DOHH2 (cell line): ENCODE results near the gene GCGR.

Experiments
- CTCF ChIP-seq: fragments of 200-600 bp; sonication (generic); IDR thresholded peaks from one replicate; pipeline ENCODE4 v1.5.1; 2014; ENCODE audit warnings: antibody characterized with exemption, mild to moderate bottlenecking, low read depth, low read length; ENCODE audit not compliant: poor library complexity, severe bottlenecking
- EZH2phosphoT487 ChIP-seq: fragments of 200-600 bp; sonication (generic); IDR thresholded peaks from 2 replicates; pipeline ENCODE4 v1.6.1; 2017; ENCODE audit warnings: borderline replicate concordance, mild to moderate bottlenecking, antibody characterized with exemption, low read length, moderate library complexity, mixed read lengths

GRCh38 chr17:81845361-81845760 lies 41.4 kb downstream of the GCGR start:
- TF ChIP-seq CTCF (no peak), EZH2phosphoT487 (no peak)
